ENCODE data around the gene DTNA. TPM values are rescaled to one million over a fixed set of nuclear protein-coding genes. Genes with fewer than 3 reads are reported as not detected.
"Not testable (repeated sequence)": the region's sequence is repeated elsewhere in the genome, so short reads cannot be mapped to it uniquely, and the experiment has no call there.

Gene DTNA
- total RNA-seq, 2 donors from 2014 or later: 114 to 197 TPM

- TF ChIP-seq CTCF (IDR thresholded peaks at IDR 0.05): no peak
- no peaks in the 10 kb centered on the region for H3K9me3 ChIP-seq
- no peak overlapping the region for H3K4me3 ChIP-seq
These were observed 204.9 kb downstream of the DTNA start for GRCh38 chr18:34915046-34915445.

GRCh38 chr18:34916539-34916938 lies 206.4 kb downstream of the DTNA start:
- H3K27ac ChIP-seq; H3K4me3 ChIP-seq; H3K4me1 ChIP-seq; H3K36me3 ChIP-seq; DNase-seq (ENCODE audit: low spot score); H3K9me3 ChIP-seq; H3K27me3 ChIP-seq: not testable (repeated sequence)

More at GRCh38 chr18:34915046-34915445, 204.9 kb downstream of the DTNA start:
- H3K27me3 ChIP-seq: no peaks in the 10 kb centered on the region
- no peak for DNase-seq (ENCODE audit: low spot score)
- no peaks in the 10 kb centered on the region for H3K36me3 ChIP-seq
- no peak overlapping the region for H3K27ac ChIP-seq
- no peaks in the 10 kb centered on the region for H3K4me1 ChIP-seq

GRCh38 chr18:34918856-34919255 lies 208.8 kb downstream of the DTNA start:
- no peak for TF ChIP-seq CTCF (IDR thresholded peaks at IDR 0.05)
- H3K9me3 ChIP-seq: no peaks in the 10 kb centered on the region
- H3K4me1 ChIP-seq: no peaks in the 10 kb centered on the region
- DNase-seq (ENCODE audit: low spot score): no peak
- H3K27ac ChIP-seq: no peak overlapping the region
- H3K36me3 ChIP-seq: no peaks in the 10 kb centered on the region
- H3K4me3 ChIP-seq: no peak overlapping the region
- no peaks in the 10 kb centered on the region for H3K27me3 ChIP-seq

GRCh38 chr18:34921226-34921625 lies 211.1 kb downstream of the DTNA start:
- TF ChIP-seq CTCF (IDR thresholded peaks at IDR 0.05): no peak
- H3K27me3 ChIP-seq: no peaks in the 10 kb centered on the region
- no peak for DNase-seq (ENCODE audit: low spot score)
- no peak overlapping the region for H3K27ac ChIP-seq
- H3K4me3 ChIP-seq: no peak overlapping the region
- H3K9me3 ChIP-seq: no peaks in the 10 kb centered on the region
- H3K36me3 ChIP-seq: no peaks in the 10 kb centered on the region
- H3K4me1 ChIP-seq: no peaks in the 10 kb centered on the region

GRCh38 chr18:34921811-34922385 lies 211.8 kb downstream of the DTNA start:
- TF ChIP-seq CTCF (IDR thresholded peaks at IDR 0.05): no peak
- DNase-seq (ENCODE audit: low spot score): no peak
- H3K27ac ChIP-seq: no peak overlapping the region

GRCh38 chr18:34922594-34922993 lies 212.5 kb downstream of the DTNA start:
- DNase-seq (ENCODE audit: low spot score); H3K4me3 ChIP-seq; H3K36me3 ChIP-seq; H3K4me1 ChIP-seq; H3K27ac ChIP-seq; H3K27me3 ChIP-seq; H3K9me3 ChIP-seq: not testable (repeated sequence)

More at GRCh38 chr18:34921811-34922385, 211.8 kb downstream of the DTNA start:
- no peaks in the 10 kb centered on the region for H3K4me1 ChIP-seq
- no peaks in the 10 kb centered on the region for H3K9me3 ChIP-seq
- H3K36me3 ChIP-seq: no peaks in the 10 kb centered on the region
- H3K4me3 ChIP-seq: no peak overlapping the region
- H3K27me3 ChIP-seq: no peaks in the 10 kb centered on the region

GRCh38 chr18:34923911-34924310 lies 213.8 kb downstream of the DTNA start:
- H3K4me1 ChIP-seq: no peaks in the 10 kb centered on the region
- no peak for TF ChIP-seq CTCF (IDR thresholded peaks at IDR 0.05)
- no peak for DNase-seq (ENCODE audit: low spot score)
- no peaks in the 10 kb centered on the region for H3K9me3 ChIP-seq
- no peaks in the 10 kb centered on the region for H3K27me3 ChIP-seq
- H3K27ac ChIP-seq: no peak overlapping the region
- no peaks in the 10 kb centered on the region for H3K36me3 ChIP-seq
- H3K4me3 ChIP-seq: no peak overlapping the region

Measured in right atrium auricular region (tissue), 2 donors.